CD4-positive, CD25-positive, alpha-beta regulatory T cell (primary cell): ENCODE measurements around the gene NLRX1. TPM values are rescaled to one million over a fixed set of nuclear protein-coding genes. Genes with fewer than 3 reads are reported as not detected.

ENCODE experiments used
- ATAC-seq, 2 donors: fragments of 150-1000 bp; cut with Tn5 transposase; one replicate each; pipeline ENCODE4 v1.10.0; 2021; ENCODE audit warnings: low read depth in 2 of 2, moderate number of reproducible peaks in 2 of 2, moderate library complexity in 1 of 2
- DNase-seq, 3 donors: peaks; one replicate each; pipeline versions ENCODE4 v3.0.0 to v3.0.0-alpha.2; 2012 to 2022; ENCODE audit warnings: mixed read lengths in 1 of 3
- H3K27ac ChIP-seq: one replicate; pipeline ENCODE4 v1.7.0; 2013; ENCODE audit warnings: mild to moderate bottlenecking, low read length; ENCODE audit not compliant: insufficient read depth, poor library complexity, severe bottlenecking
- H3K27me3 ChIP-seq: one replicate; pipeline ENCODE4 v1.7.0; 2013; ENCODE audit warnings: low read length; ENCODE audit not compliant: control insufficient read depth, insufficient read depth
- H3K36me3 ChIP-seq: one replicate; pipeline ENCODE4 v1.7.0; 2013; ENCODE audit warnings: mild to moderate bottlenecking, low read length, moderate library complexity; ENCODE audit not compliant: control insufficient read depth, insufficient read depth
- H3K4me1 ChIP-seq: 2 replicates; pipeline ENCODE4 v1.7.0; 2013; ENCODE audit warnings: mild to moderate bottlenecking, low read length; ENCODE audit not compliant: insufficient read depth, control insufficient read depth, poor library complexity, severe bottlenecking
- H3K4me3 ChIP-seq: one replicate; pipeline ENCODE4 v1.7.0; 2013; ENCODE audit warnings: low read depth, mild to moderate bottlenecking, low read length, moderate library complexity
- H3K9me3 ChIP-seq, 2 experiments: 1 replicate in 1 of 2; 2 replicates in 1 of 2; pipeline ENCODE4 v1.7.0; 2013; ENCODE audit warnings: low read length in 2 of 2, mild to moderate bottlenecking in 1 of 2, moderate library complexity in 1 of 2; ENCODE audit not compliant: control insufficient read depth in 2 of 2
- H3K27ac Mint-ChIP-seq, 3 donors: one replicate each; pipeline ENCODE4 v1.8.0; 2020 to 2022; ENCODE audit warnings: mild to moderate bottlenecking in 3 of 3, mixed read lengths in 3 of 3, moderate library complexity in 2 of 3
- H3K27me3 Mint-ChIP-seq: one replicate; pipeline ENCODE4 v1.8.0; 2022; ENCODE audit warnings: mild to moderate bottlenecking, mixed read lengths
- H3K36me3 Mint-ChIP-seq: one replicate; pipeline ENCODE4 v1.8.0; 2020; ENCODE audit warnings: mixed read lengths
- H3K4me1 Mint-ChIP-seq, 4 donors: one replicate each; pipeline ENCODE4 v1.8.0; 2020 to 2022; ENCODE audit warnings: mixed read lengths in 4 of 4, mild to moderate bottlenecking in 1 of 4
- H3K4me3 Mint-ChIP-seq, 4 donors: one replicate each; pipeline ENCODE4 v1.8.0; 2020 to 2022; ENCODE audit warnings: mild to moderate bottlenecking in 4 of 4, mixed read lengths in 4 of 4, moderate library complexity in 3 of 4
- H3K9me3 Mint-ChIP-seq, 7 donors: one replicate each; pipeline ENCODE4 v1.8.0; 2020 to 2022; ENCODE audit warnings: mixed read lengths in 7 of 7, mild to moderate bottlenecking in 3 of 7, moderate library complexity in 2 of 7
- polyA plus RNA-seq, 4 donors: library from polyadenylated mRNA; unstranded; fragments of 300-500 nt; fragmentation: Illumina TruSeq; gene quantifications; one replicate each; pipeline ENCODE4 v1.2.3, GENCODE V29; 2021
- total RNA-seq: library from RNA; stranded (reverse); gene quantifications from one replicate; pipeline ENCODE4 v1.2.3, GENCODE V29; 2022

NLRX1 gene
- total and polyA plus RNA-seq, 5 donors from 2014 or later: 5.0 to 7.8 (median 6.4) TPM

DNA sequence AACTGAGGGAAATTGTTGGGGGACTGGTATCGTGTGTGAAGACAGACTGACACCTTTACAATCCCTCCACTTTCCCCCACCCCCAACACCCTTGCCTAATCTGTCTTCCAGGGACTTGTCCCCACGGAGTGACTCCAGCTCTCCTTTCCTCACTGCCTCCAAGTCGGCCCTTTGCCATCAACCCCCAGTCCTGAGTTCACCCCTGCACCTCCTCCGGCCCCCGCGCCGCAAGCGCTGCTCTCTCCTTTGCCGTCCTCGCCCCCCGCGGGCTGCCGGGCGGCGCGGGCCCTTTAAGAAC is 19.9 kb upstream of the NLRX1 start:
- Histone ChIP-seq H3K9me3 (no peaks in the 10 kb centered on the region), H3K4me3 (no peak overlapping the region), H3K27me3 (peaks cover 30% of the 10 kb centered on the region), H3K4me1 (peaks cover 17% of the 10 kb centered on the region), H3K27ac (no peak overlapping the region), H3K36me3 (no peaks in the 10 kb centered on the region)
- Mint-ChIP-seq H3K4me3 (peak overlapping the region; percentile 55 to 82 (median 80)), H3K27ac (no peak overlapping the region), H3K27me3 (peaks cover 71% of the 10 kb centered on the region), H3K9me3 (peaks cover 0 to 3% (median 0%) of the 10 kb centered on the region in 7 donors), H3K4me1 (peaks cover 0 to 18% (median 10%) of the 10 kb centered on the region in 4 donors), H3K36me3 (no peaks in the 10 kb centered on the region)
- ATAC-seq: no peak
- no peak for DNase-seq

DNA sequence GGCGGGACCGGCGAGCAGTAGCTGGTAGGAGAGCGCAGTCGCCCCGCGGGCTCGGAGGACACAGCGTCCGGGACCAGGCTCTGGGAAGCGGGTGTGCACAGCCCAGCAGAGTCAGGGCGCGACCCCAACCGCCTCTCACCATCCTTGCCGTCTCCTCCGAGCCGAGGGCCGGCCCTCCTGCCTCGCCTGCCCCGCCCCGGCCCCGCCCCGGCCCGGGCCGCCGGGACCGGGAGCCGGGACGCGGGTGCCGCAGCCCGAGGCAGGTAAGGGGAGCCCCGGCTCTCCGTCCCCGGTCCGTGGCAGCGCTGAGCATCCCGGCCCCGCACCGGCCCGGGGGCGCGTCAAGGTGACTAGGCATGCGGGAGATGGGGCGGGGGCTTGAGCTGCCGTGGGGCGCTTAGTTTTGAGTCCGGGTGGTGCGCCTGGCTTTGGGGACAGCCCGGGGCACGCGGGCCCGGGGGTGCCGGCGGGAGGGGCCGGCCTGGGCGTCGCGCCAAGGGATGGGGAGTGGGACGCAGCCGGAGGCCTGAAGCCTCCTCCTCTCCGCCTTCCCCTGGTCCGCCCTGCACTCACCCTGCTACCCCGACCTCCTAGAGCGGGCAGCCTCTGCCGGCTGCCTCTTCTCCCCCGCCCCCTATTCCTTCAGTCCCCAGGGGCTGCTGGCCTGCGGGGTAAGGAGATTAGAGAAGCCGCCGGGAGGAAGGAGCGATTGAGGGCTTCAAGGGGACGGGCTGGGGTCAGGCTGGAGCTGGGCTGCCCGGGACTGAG is 19.3 kb upstream of the NLRX1 start, which contains the start of gene ABCG4:
Gene ABCG4 (plus strand): TSS at position 35 of the 768 bp plus-strand sequence. CDS start 914 bp downstream, outside the sequence.
- peaks cover 0 to 3% (median 0%) of the 10 kb centered on the region in 7 donors for H3K9me3 Mint-ChIP-seq
- Histone ChIP-seq H3K36me3 (no peaks in the 10 kb centered on the region), H3K4me3 (no peak within 1 kb of the TSS), H3K9me3 (no peaks in the 10 kb centered on the region), H3K27me3 (peaks cover 32% of the 10 kb centered on the region), H3K4me1 (peaks cover 17% of the 10 kb centered on the region), H3K27ac (no peak within 1 kb of the TSS)
- H3K4me1 Mint-ChIP-seq: peaks cover 0 to 18% (median 10%) of the 10 kb centered on the region in 4 donors
- no peak within 1 kb of the TSS for H3K27ac Mint-ChIP-seq
- peaks cover 75% of the 10 kb centered on the region for H3K27me3 Mint-ChIP-seq
- H3K4me3 Mint-ChIP-seq: peak within 1 kb of the TSS; percentile 55 to 82 (median 80)
- DNase-seq: peak in 1 of 3 donors; percentile 18
- no peaks in the 10 kb centered on the region for H3K36me3 Mint-ChIP-seq
- ATAC-seq: peak; percentile 22 to 37

DNA sequence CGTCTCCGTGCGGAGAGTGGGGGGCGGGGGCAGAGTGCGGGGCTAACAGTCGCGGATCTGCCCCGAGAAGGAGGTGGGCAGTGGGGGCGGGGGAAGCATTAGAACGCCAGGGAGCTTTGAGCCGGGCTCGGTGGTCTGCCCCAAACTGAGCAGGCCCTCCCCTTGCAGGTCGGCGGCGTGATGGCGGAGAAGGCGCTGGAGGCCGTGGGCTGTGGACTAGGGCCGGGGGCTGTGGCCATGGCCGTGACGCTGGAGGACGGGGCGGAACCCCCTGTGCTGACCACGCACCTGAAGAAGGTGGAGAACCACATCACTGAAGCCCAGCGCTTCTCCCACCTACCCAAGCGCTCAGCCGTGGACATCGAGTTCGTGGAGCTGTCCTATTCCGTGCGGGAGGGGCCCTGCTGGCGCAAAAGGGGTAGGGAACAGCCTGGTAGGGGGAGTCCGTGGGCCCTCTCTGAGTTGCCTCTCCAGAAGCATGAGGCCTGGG is 18.7 kb upstream of the NLRX1 start:
- Histone ChIP-seq H3K9me3 (no peaks in the 10 kb centered on the region), H3K27me3 (peaks cover 33% of the 10 kb centered on the region), H3K27ac (no peak overlapping the region), H3K4me3 (no peak overlapping the region), H3K4me1 (peaks cover 17% of the 10 kb centered on the region), H3K36me3 (no peaks in the 10 kb centered on the region)
- Mint-ChIP-seq H3K27me3 (peaks cover 69% of the 10 kb centered on the region), H3K9me3 (peaks cover 0 to 3% (median 0%) of the 10 kb centered on the region in 7 donors), H3K27ac (no peak overlapping the region), H3K4me1 (peaks cover 0 to 18% (median 10%) of the 10 kb centered on the region in 4 donors), H3K4me3 (peak overlapping the region in 3 of 4 donors; percentile 47 to 61 (median 52)), H3K36me3 (no peaks in the 10 kb centered on the region)
- ATAC-seq (no peak), DNase-seq (no peak)

DNA sequence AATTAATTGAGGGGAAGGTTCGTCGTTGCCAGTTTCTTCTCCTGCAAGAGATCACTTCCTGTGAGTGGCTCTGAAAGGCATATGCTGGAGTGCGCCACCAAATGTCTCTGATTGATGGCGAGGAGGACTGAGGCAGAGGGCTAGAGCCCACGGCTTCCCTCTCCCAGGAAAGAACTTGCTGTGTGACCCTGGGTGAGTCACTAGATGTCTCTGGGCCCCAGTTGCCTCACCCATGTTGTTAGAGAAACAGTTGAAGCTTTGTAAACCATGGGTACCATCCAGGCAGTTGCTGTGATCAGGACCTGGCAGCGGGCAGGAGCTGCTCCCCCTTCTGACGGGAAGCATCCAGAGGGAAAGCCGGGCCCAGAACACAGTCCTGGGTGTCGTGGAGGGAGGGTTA is 16.5 kb upstream of the NLRX1 start:
- H3K4me3 ChIP-seq: no peak overlapping the region
- peaks cover 17% of the 10 kb centered on the region for H3K4me1 ChIP-seq
- H3K27me3 ChIP-seq: peaks cover 28% of the 10 kb centered on the region
- ATAC-seq (no peak), DNase-seq (no peak)
- no peak overlapping the region for H3K27ac ChIP-seq
- peaks cover 65% of the 10 kb centered on the region for H3K27me3 Mint-ChIP-seq
- no peak overlapping the region for H3K27ac Mint-ChIP-seq
- H3K9me3 ChIP-seq: no peaks in the 10 kb centered on the region
- H3K4me3 Mint-ChIP-seq: no peak overlapping the region
- H3K9me3 Mint-ChIP-seq: peaks cover 0 to 2% (median 0%) of the 10 kb centered on the region in 7 donors
- H3K4me1 Mint-ChIP-seq: peaks cover 0 to 22% (median 10%) of the 10 kb centered on the region in 4 donors
- peaks cover 4% of the 10 kb centered on the region for H3K36me3 Mint-ChIP-seq
- no peaks in the 10 kb centered on the region for H3K36me3 ChIP-seq

- H3K9me3 Mint-ChIP-seq: peaks cover 0 to 2% (median 0%) of the 10 kb centered on the region in 7 donors
- peaks cover 4% of the 10 kb centered on the region for H3K36me3 Mint-ChIP-seq
- H3K36me3 ChIP-seq: no peaks in the 10 kb centered on the region
- no peak for ATAC-seq
- H3K27ac ChIP-seq: no peak overlapping the region
- peaks cover 17% of the 10 kb centered on the region for H3K4me1 ChIP-seq
- no peak overlapping the region for H3K4me3 ChIP-seq
- H3K4me1 Mint-ChIP-seq: peaks cover 0 to 19% (median 9%) of the 10 kb centered on the region in 4 donors
- peak overlapping the region in 1 of 4 donors; percentile 10 for H3K4me3 Mint-ChIP-seq
- no peaks in the 10 kb centered on the region for H3K9me3 ChIP-seq
- DNase-seq: no peak
- H3K27me3 Mint-ChIP-seq: peaks cover 60% of the 10 kb centered on the region
- peaks cover 26% of the 10 kb centered on the region for H3K27me3 ChIP-seq
- H3K27ac Mint-ChIP-seq: no peak overlapping the region
Observed at GRCh38 chr11:119152604-119153003, 15.9 kb upstream of the NLRX1 start.

DNA sequence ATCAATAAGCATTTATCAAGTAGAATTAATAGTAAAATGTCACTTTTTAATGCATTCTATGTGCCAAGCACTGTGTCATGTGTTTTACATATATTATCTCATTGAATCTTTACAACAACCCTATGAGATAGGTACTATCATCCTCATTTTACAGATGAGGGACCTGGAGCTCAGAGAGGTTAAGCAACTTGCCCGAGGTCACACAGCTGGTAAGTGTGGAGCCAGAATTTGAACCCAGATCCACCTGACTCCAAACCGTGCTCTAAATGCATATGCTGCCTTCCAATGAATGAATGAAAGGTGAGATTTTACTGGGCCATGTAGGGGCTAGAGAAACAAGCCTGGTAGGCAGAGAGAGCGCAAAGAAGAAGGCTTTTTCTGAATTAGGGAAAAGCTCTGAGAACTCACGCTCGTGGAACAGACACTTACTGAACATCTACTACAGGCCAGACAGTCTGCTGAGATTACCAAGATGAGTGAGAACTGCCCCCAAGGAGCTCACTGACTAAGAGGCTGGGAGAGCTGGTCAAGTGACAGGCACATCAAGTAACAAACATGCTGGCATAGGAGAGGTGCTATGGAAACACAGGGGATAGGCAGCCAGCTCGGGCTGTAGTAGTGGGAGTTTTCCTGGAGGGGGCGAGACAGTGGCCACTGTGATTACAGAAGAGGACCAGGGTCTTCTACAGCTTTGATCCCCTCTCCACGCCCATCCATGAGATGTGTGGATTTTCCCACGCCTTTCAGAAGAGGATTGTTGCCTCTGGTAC is 15.3 kb upstream of the NLRX1 start:
- DNase-seq (no peak), ATAC-seq (no peak)
- H3K9me3 ChIP-seq: no peaks in the 10 kb centered on the region
- no peak overlapping the region for H3K27ac ChIP-seq
- H3K27ac Mint-ChIP-seq: no peak overlapping the region
- H3K9me3 Mint-ChIP-seq: no peaks in the 10 kb centered on the region
- H3K27me3 Mint-ChIP-seq: peaks cover 54% of the 10 kb centered on the region
- no peak overlapping the region for H3K4me3 ChIP-seq
- peaks cover 19% of the 10 kb centered on the region for H3K27me3 ChIP-seq
- H3K36me3 Mint-ChIP-seq: peaks cover 4% of the 10 kb centered on the region
- H3K4me3 Mint-ChIP-seq: no peak overlapping the region
- H3K4me1 ChIP-seq: peaks cover 15% of the 10 kb centered on the region
- H3K4me1 Mint-ChIP-seq: peaks cover 0 to 12% (median 4%) of the 10 kb centered on the region in 4 donors
- no peaks in the 10 kb centered on the region for H3K36me3 ChIP-seq

DNA sequence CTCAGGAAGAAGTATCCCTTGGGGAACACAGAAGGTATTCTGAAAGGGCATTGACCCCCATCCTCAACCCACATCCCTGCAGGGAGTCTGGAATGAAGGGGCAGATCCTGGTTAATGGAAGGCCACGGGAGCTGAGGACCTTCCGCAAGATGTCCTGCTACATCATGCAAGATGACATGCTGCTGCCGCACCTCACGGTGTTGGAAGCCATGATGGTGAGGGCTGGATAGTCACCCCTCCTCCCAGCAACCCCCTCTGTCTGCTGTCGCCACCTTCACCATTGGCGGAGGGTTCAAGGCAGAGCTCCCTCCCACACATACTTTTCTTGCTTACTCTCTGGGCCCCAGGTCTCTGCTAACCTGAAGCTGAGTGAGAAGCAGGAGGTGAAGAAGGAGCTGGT is 14.3 kb upstream of the NLRX1 start:
- H3K27ac Mint-ChIP-seq: no peak overlapping the region
- Histone ChIP-seq H3K36me3 (no peaks in the 10 kb centered on the region), H3K4me3 (no peak overlapping the region), H3K4me1 (peaks cover 6% of the 10 kb centered on the region), H3K9me3 (no peaks in the 10 kb centered on the region), H3K27me3 (peaks cover 17% of the 10 kb centered on the region), H3K27ac (no peak overlapping the region)
- H3K4me1 Mint-ChIP-seq: peaks cover 0 to 7% (median 1%) of the 10 kb centered on the region in 4 donors
- no peak overlapping the region for H3K4me3 Mint-ChIP-seq
- H3K27me3 Mint-ChIP-seq: peaks cover 56% of the 10 kb centered on the region
- no peaks in the 10 kb centered on the region for H3K9me3 Mint-ChIP-seq
- DNase-seq: no peak
- peaks cover 4% of the 10 kb centered on the region for H3K36me3 Mint-ChIP-seq
- no peak for ATAC-seq
